ENCODE data around the gene ADGRA3.
"Not testable (repeated sequence)": the region's sequence is repeated elsewhere in the genome, so short reads cannot be mapped to it uniquely, and the experiment has no call there.

Gene ADGRA3

GRCh38 chr4:22428441-22428840 lies 87.4 kb downstream of the ADGRA3 start:
- DNase-seq = no peak

DNA sequence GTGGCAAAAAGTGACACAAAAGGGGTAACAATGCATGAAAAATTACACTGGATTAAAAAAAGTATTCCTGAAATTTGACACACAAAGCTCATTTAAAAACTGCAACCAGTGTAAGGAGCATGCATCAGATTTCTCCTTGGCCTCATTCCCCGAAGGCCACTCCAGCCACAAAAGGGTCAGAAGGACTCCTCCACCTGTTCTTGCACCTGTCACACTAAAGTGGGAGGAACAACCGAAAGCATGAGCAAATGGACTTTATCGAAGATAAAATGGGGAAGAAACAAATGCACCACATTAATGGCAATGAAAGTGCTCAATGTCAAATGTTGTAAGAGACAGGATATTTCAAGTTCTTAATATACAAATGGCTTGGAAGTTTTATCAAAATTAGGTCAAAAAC lies 88.2 kb downstream of the ADGRA3 start:
- DNase-seq = no peak

DNA sequence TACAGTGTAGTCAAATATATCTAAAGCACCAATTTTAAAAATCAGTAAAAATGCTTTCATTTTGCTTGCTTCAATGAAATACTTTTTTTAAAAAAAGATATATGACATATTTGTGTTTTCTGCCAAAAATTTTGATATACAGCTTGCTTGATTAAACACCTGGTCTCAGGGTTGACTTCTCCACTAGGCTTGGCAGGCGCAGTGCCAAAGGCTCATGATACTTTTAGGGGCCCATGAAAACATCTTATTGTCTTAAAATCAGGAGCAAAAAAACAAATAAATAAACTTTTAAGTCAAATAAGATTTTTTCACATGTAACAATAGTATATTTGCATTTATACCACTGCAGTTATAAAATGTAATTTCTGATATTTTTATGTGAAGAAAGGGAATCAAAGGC lies 95.6 kb downstream of the ADGRA3 start:
- no peak for DNase-seq

DNA sequence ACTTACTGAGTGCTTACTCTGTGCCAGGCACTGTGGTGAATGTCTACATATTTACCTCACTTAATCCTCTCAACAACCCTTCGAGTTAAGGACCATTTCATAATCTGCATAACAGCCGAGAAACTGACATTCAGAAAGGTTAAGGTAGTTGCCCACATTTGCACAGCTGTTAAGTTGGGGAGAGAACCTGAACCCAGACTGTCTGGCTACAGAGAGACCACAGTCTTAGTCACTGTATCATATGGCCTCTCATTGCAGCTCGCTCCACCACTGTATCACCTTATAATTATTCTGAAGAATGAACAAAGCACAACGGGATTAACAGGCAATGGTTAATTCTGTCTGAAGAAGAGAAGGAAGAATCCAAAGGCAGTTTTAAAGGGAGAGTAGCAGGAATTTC lies 98.5 kb downstream of the ADGRA3 start:
- peak; percentile 52 for DNase-seq

- DNase-seq = peak; percentile 79
These were observed 99.5 kb downstream of the ADGRA3 start for GRCh38 chr4:22416403-22416802.

DNA sequence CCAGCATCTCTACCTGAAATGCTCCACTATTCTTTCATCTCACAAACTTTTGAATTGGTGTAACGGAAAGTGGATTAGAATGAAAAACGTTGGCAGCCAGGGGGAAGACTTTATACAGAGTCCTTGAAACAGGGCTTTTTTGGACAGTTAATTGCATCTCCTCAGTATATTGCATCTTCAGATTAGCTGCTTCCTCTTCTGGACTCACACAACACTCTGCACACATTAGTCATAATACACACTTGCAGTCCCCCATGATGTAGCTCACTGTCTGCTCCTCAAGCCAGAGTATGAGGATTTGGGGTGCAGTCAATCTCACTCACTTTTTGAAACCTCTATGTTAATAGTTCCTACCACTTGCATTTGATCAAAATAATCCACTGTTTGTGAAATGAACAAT lies 101.0 kb downstream of the ADGRA3 start:
- no peak for DNase-seq

DNA sequence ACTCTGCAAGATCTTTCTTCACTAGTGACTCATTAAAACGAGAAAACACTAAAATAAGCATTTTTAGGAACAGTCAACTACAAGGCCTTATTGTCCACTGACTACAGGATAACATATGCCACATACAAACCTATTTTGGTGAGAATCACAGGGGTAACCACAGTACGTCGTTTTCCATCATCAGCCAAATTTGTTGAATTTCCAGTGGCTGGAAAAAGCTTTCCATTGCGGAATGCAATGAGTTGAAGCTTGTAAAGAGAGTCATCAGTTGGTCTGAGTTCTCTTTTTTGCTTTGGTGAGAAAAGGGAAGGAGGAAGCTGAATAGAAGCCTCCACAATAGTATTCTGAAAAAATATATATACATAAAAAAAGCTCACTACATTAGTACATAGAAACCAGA lies 102.4 kb downstream of the ADGRA3 start:
- no peak for DNase-seq

GRCh38 chr4:22412013-22412412 lies 103.9 kb downstream of the ADGRA3 start:
- no peak for DNase-seq

- peak; percentile 22 for DNase-seq
These were observed 105.1 kb downstream of the ADGRA3 start for GRCh38 chr4:22410645-22411247.

DNA sequence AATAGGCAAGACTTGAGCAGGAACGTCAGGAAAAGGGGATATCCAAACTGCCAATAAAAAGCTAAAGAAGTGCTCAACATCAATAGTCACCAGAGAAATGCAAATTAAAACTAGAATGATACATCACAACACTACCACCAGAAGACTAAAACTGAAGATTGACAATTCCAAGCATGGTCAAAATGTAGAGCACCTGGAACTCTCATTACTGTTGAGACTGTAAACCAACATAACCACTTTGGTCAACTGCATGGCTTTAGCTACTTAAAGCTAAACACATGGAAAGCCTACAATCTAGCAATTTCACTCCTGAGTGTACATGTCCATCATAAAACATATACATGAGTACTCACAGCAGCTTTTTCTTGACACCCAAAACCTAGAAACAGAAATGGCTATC lies 107.4 kb downstream of the ADGRA3 start:
- no peak for DNase-seq

- no peak for DNase-seq
These were observed 108.5 kb downstream of the ADGRA3 start for GRCh38 chr4:22407361-22407760.

GRCh38 chr4:22398671-22399070 lies 117.2 kb downstream of the ADGRA3 start:
- peak; percentile 14 for DNase-seq

DNA sequence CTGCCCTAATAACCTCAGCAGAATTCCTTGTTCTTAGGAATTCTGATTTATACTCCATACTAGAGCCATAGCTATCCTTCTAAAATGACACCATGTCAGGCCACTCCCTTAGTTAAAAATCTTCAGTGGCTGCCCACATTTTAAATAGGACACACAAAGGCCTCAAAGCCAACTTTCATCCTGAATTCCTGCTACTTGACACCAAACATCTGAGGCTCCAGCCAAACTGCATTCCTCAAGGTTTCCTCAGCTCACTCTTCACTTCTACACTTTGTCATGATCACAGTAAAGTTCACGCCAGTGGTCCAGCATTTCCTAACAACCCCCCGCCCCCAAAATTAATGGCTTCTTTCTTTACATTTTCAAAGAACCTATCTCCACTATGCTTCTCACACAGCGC lies 124.3 kb downstream of the ADGRA3 start:
- DNase-seq = no peak

DNA sequence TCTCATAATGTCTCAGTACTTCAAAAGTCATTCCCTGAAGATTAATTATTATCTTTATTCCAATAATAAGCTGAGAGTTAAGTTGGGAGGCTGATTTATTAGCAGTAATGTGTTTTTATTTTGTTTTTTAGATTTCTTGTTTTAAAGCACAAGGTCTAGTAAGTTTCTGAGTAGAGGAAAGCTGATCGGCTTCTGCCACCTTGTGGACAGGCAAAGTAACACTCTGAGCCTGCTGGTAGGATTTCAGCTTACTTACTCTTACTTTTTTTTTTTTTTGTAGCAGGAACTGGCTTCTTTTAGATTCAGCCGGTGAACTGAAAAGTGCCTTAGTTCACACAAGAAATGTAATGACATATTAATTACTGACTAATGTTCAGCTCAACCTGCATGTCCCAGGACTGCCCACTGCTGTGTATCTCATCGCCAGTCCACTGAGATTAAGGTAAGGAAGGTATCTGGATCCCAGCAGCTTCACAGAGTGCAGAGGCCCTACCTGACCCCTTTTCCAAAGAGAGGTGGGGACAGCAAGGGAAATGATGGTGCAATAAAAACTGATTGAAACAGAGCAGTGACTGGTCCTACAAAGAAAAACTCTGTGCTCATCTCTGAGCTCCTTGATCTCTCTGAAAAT lies 126.5 kb downstream of the ADGRA3 start:
- DNase-seq = peak; percentile 66

- no peak for DNase-seq
These were observed 130.3 kb downstream of the ADGRA3 start for GRCh38 chr4:22385611-22386011.

- no peak for DNase-seq
These were observed 131.7 kb downstream of the ADGRA3 start for GRCh38 chr4:22384154-22384553.

- not testable (repeated sequence) for DNase-seq
These were observed 133.7 kb downstream of the ADGRA3 start for GRCh38 chr4:22382216-22382615.

DNA sequence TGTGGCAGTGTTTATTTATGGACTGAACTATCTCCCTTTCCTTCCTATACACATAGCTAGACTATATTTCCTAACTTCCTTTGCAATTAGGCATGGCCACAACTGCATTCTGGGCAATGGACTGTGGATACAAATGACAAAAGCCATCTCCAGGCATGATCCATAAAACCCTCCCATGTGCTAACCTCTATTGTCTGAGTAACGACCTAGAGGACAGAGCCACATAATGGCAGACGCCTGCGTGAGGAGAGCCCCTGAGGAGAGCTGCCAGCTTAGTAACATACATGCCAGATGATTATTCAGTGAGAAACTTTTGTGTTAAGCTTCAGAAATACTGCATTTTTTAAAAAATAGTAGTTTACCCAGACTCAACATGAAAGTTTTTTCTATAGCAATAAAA lies 142.9 kb downstream of the ADGRA3 start:
- DNase-seq = no peak

DNA sequence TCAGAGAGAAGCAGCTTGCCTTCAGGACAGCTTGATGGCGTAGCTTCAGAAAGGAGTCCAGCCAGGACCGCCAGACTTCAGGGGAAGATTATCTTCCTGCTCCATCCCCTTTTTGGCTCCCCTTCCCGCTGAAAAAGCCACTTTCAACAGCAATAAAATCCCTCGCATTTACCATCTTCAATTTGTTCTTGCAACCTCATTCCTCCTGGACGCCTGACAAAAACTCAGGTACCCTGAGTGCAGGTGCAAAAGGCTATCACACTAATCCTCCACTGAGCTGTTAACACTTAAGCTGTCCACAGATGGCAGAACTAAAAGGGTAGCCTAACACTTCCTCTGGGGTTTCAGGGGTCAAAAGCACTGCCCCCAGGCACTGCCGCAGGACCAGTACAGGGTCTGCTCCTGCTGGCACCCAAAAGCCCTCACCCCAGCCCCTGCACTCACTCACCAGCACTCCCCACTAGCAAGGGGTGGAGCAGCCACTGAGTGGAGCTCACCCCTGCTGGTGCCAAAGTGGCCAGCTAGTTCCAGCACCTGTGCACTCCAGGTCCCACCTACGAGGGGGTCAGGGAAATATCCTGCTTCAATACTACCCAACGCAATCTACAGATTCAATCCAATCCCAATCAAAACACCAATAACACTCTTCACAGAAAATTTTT lies 145.8 kb downstream of the ADGRA3 start:
- DNase-seq = no peak

GRCh38 chr4:22363787-22364186 lies 152.1 kb downstream of the ADGRA3 start:
- DNase-seq = no peak

GRCh38 chr4:22363036-22363435 lies 152.8 kb downstream of the ADGRA3 start:
- no peak for DNase-seq

GRCh38 chr4:22356987-22357596 lies 158.8 kb downstream of the ADGRA3 start:
- peak; percentile 46 for DNase-seq

DNA sequence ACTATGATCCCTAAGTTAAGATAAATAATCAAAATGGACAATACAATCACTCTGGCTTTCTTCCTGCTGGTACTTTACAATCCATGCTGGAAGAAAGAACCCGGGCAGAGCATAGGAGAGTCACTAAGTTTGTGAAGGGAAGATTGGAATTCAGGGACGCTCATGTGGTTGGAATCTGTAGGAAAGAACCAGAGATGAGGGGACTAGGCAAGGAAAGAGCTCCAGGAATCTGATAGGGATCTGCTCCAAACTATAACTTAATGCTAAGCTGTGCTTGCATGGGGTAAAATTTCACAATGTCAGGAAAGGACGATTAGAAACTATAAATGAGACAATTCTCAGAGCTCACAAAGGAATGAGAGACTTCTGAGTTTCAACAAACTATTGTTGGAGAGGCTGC lies 167.5 kb downstream of the ADGRA3 start:
- no peak for DNase-seq

- no peak for DNase-seq
These were observed 170.2 kb downstream of the ADGRA3 start for GRCh38 chr4:22345678-22346077.
